IMR-90 (cell line): ENCODE data around the gene ADAMTS6. TPM values are rescaled to one million over a fixed set of nuclear protein-coding genes. Genes with fewer than 3 reads are reported as not detected.

Experiments
- ATAC-seq: fragments of 200-7000 bp; cut with Tn5 transposase; 2 replicates; pipeline ENCODE4 v1.9.1; 2020; ENCODE audit warnings: low read depth, mild to moderate bottlenecking, moderate library complexity
- BruUV-seq: library from RNA; stranded (reverse); fragments of 400-500 nt; replicated peaks from 2 replicates; lab custom pipeline; 2021; lab: Mats Ljungman, UMichigan
- CTCF ChIA-PET: fragments of 300-600 bp; formaldehyde crosslinking; extraction: SDS; loops from one replicate; lab custom pipeline; 2021; ENCODE audit warnings: antibody characterized with exemption; lab: Yijun Ruan, JAX
- POLR2A ChIA-PET: fragments of 300-600 bp; sonication (Branson Sonifier 250); formaldehyde crosslinking; loops from one replicate; lab custom pipeline; 2022; ENCODE audit warnings: antibody characterized with exemption; ENCODE audit not compliant: unreplicated experiment; lab: Charles Lee
- DNase-seq: peaks from one replicate; pipeline ENCODE4 v3.0.0; 2013
- H2AFZ ChIP-seq: replicated peaks from 2 replicates; pipeline ENCODE3; 2013; ENCODE audit warnings: low read length, mild to moderate bottlenecking; ENCODE audit not compliant: poor library complexity
- H2AK5ac ChIP-seq: 2 replicates; pipeline ENCODE4 v1.6.1; 2013; ENCODE audit warnings: low read depth, low read length, inconsistent platforms
- H2AK9ac ChIP-seq: replicated peaks from 2 replicates; pipeline ENCODE3; 2013; ENCODE audit warnings: mild to moderate bottlenecking, low read depth, low read length, moderate library complexity; ENCODE audit not compliant: poor library complexity
- H2BK120ac ChIP-seq: 2 replicates; pipeline ENCODE4 v1.6.1; 2013; ENCODE audit warnings: low read depth, low read length, inconsistent platforms
- H2BK15ac ChIP-seq: 3 replicates; pipeline ENCODE4 v1.6.1; 2013; ENCODE audit warnings: low read depth, low read length, inconsistent platforms
- H2BK20ac ChIP-seq: 2 replicates; pipeline ENCODE4 v1.6.1; 2013; ENCODE audit warnings: low read depth, mild to moderate bottlenecking, inconsistent platforms, low read length, moderate library complexity
- H2BK5ac ChIP-seq: 2 replicates; pipeline ENCODE4 v1.6.1; 2013; ENCODE audit warnings: mild to moderate bottlenecking, low read depth, low read length, inconsistent platforms; ENCODE audit not compliant: poor library complexity, severe bottlenecking
- H3K14ac ChIP-seq: replicated peaks from 2 replicates; pipeline ENCODE4 v1.6.1; 2013; ENCODE audit warnings: low read depth, low read length, inconsistent platforms
- H3K18ac ChIP-seq: 2 replicates; pipeline ENCODE4 v1.6.1; 2013; ENCODE audit warnings: low read depth, low read length, control low read depth
- H3K23ac ChIP-seq: 2 replicates; pipeline ENCODE4 v1.6.1; 2013; ENCODE audit warnings: low read depth, low read length, inconsistent platforms
- H3K27ac ChIP-seq: 2 replicates; pipeline ENCODE4 v1.5.1; 2013; ENCODE audit warnings: mild to moderate bottlenecking, control low read depth, low read length; ENCODE audit not compliant: insufficient read depth
- H3K27me3 ChIP-seq: 2 replicates; pipeline ENCODE4 v1.6.1; 2013; ENCODE audit warnings: low read length; ENCODE audit not compliant: control insufficient read depth, insufficient read depth
- H3K36me3 ChIP-seq: 2 replicates; pipeline ENCODE4 v1.6.1; 2013; ENCODE audit warnings: low read length, mixed read lengths; ENCODE audit not compliant: control insufficient read depth, insufficient read depth
- H3K4ac ChIP-seq: 2 replicates; pipeline ENCODE4 v1.6.1; 2013; ENCODE audit warnings: low read depth, low read length, inconsistent platforms
- H3K4me1 ChIP-seq: 2 replicates; pipeline ENCODE4 v1.6.1; 2013; ENCODE audit warnings: low read length, mixed read lengths; ENCODE audit not compliant: control insufficient read depth, insufficient read depth
- H3K4me2 ChIP-seq: 2 replicates; pipeline ENCODE4 v1.6.1; 2013; ENCODE audit warnings: low read depth, mild to moderate bottlenecking, control low read depth, low read length, moderate library complexity
- H3K4me3 ChIP-seq: 2 replicates; pipeline ENCODE4 v1.5.1; 2013; ENCODE audit warnings: low read depth, mild to moderate bottlenecking, control low read depth, low read length, moderate library complexity; ENCODE audit not compliant: insufficient read depth
- H3K56ac ChIP-seq: 2 replicates; pipeline ENCODE4 v1.6.1; 2013; ENCODE audit warnings: low read length, inconsistent platforms; ENCODE audit not compliant: insufficient read depth; ENCODE audit errors: extremely low read depth
- H3K79me1 ChIP-seq, 2 experiments: 2 replicates each; pipeline ENCODE4 v1.6.1; 2013; ENCODE audit warnings: low read length in 2 of 2, inconsistent platforms in 1 of 2, low read depth in 1 of 2
- H3K9ac ChIP-seq: 2 replicates; pipeline ENCODE4 v1.6.1; 2013; ENCODE audit warnings: low read depth, low read length, control low read depth
- H3K9me1 ChIP-seq: 2 replicates; pipeline ENCODE4 v1.6.1; 2013; ENCODE audit warnings: low read length, inconsistent platforms; ENCODE audit not compliant: insufficient read depth
- H3K9me3 ChIP-seq: 2 replicates; pipeline ENCODE4 v1.6.1; 2013; ENCODE audit warnings: low read length; ENCODE audit not compliant: control insufficient read depth, insufficient read depth
- H4K20me1 ChIP-seq: 2 replicates; pipeline ENCODE4 v1.6.1; 2013; ENCODE audit warnings: low read length, inconsistent platforms; ENCODE audit not compliant: insufficient read depth
- H4K5ac ChIP-seq: 2 replicates; pipeline ENCODE4 v1.6.1; 2013; ENCODE audit warnings: mild to moderate bottlenecking, low read depth, low read length, control low read depth
- H4K8ac ChIP-seq, 2 experiments: 2 replicates each; pipeline ENCODE4 v1.6.1; 2013; ENCODE audit warnings: low read depth in 2 of 2, low read length in 2 of 2, control low read depth in 1 of 2, inconsistent platforms in 1 of 2
- H4K91ac ChIP-seq: 2 replicates; pipeline ENCODE4 v1.6.1; 2013; ENCODE audit warnings: low read depth, low read length, inconsistent platforms; ENCODE audit not compliant: insufficient read depth
- CHD1 ChIP-seq: IDR thresholded peaks from 2 replicates; pipeline ENCODE4 v1.6.1; 2012; ENCODE audit warnings: low read depth, low read length, improper control_type of control experiment
- MAFK ChIP-seq: IDR thresholded peaks from 2 replicates; pipeline ENCODE4 v1.6.1; 2012; ENCODE audit warnings: low read depth, low read length, improper control_type of control experiment
- RAD21 ChIP-seq: IDR thresholded peaks from 2 replicates; pipeline ENCODE4 v1.6.1; 2012; ENCODE audit warnings: low read length, improper control_type of control experiment
- RCOR1 ChIP-seq: IDR thresholded peaks from 2 replicates; pipeline ENCODE4 v1.6.1; 2012; ENCODE audit warnings: mild to moderate bottlenecking, low read length, improper control_type of control experiment; ENCODE audit not compliant: insufficient replicate concordance
- RFX5 ChIP-seq: IDR thresholded peaks from 2 replicates; pipeline ENCODE4 v1.8.0; 2012; ENCODE audit warnings: low read depth, mild to moderate bottlenecking, low read length, moderate library complexity
- WGBS, 2 experiments: methylation state at CpG; one replicate each; pipeline versions ENCODE4 v1.1.5 to v1.1.7; 2013; ENCODE audit warnings: missing lambda C conversion rate in 2 of 2; ENCODE audit not compliant: insufficient read length in 1 of 2; ENCODE audit errors: extremely low coverage in 2 of 2; 5-methylcytosine and 5-hydroxymethylcytosine counted together
- dilution Hi-C: fragments of 300-500 bp; cut with HindIII; formaldehyde crosslinking; loops from one replicate; pipeline ENCODE4 v1.14.3; 2018; ENCODE audit warnings: low sequenced_read_pairs; ENCODE audit not compliant: unreplicated experiment
- in situ Hi-C: fragments of 300-500 bp; cut with MboI; formaldehyde crosslinking; loops from 3 replicates; pipeline ENCODE4 v1.14.3; 2019; ENCODE audit warnings: low sequenced_read_pairs, inconsistent platforms, mixed read lengths
- intact Hi-C: fragments of 100-400 bp; cut with micrococcal nuclease; formaldehyde crosslinking; loops from 2 replicates; pipeline ENCODE4 v1.10.0; 2022
- polyA plus RNA-seq, 3 experiments: library from polyadenylated mRNA; depleted of rRNA; stranded (reverse); fragments of >200 nt; gene quantifications; 2 replicates each; pipeline ENCODE4 v1.2.3, GENCODE V29; 2012; ENCODE audit warnings: low replicate concordance in 1 of 3
- total RNA-seq: library from RNA; depleted of rRNA; stranded (reverse); fragments of >200 nt; gene quantifications from 2 replicates; pipeline ENCODE4 v1.2.3, GENCODE V29; 2012
- TF ChIP-seq, protein P1 (sequence below): conservative IDR thresholded peaks from 2 replicates; pipeline ENCODE4 v1.5.1; 2012; ENCODE audit warnings: mild to moderate bottlenecking, low read depth, low read length, improper control_type of control experiment
- TF ChIP-seq, protein P2 (sequence below): fragments of 150-350 bp; IDR thresholded peaks from 2 replicates; pipeline ENCODE4 v1.6.1; 2017; ENCODE audit warnings: mild to moderate bottlenecking, antibody characterized with exemption, low read length, low read depth

Gene ADAMTS6
- total and polyA plus RNA-seq, 2 of the 4 experiments (the other 2 are of a cell fraction) = 23.9 to 173 TPM

DNA sequence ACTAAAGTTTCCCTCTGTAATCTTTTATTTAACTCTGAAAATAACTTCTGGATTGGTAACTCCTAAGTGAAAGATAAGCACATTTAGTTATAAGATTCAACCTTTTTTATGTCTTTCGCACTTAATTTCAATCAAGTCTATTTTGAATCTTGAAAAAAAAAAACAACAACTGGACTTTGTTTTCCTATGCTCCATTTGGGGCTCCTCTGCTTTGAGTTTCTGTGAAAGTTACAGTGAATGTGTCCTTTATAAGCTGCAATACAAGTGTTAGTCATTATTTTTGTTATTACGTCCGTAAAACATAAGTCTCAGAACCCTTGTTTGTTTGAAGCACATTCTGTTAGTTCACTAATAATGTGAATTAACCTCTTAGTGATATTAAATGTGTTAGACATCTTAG is 276.8 kb downstream of the ADAMTS6 start:
- Histone ChIP-seq H3K18ac (peak overlapping the region; percentile 87; the same call in 1 of the 2 replicates), H2AFZ (no peak overlapping the region), H2BK15ac (0 out of 3 replicates have a peak overlapping the region, but pooled peaks have one; percentile 12), H4K5ac (peak overlapping the region; percentile 82; the same call in 1 of the 2 replicates), H3K23ac (peak overlapping the region; percentile 22; the same call in 1 of the 2 replicates), H3K9me3 (peaks cover 2% of the 10 kb centered on the region; the same call in 1 of the 2 replicates), H2BK5ac (peak overlapping the region; percentile 100), H3K4me3 (no peak overlapping the region), H4K20me1 (no peaks in the 10 kb centered on the region), H3K4me2 (no peak overlapping the region), H2AK5ac (no peak overlapping the region), H3K79me1 (peaks cover 17 to 32% of the 10 kb centered on the region in 2 experiments), H4K91ac (peak overlapping the region; percentile 3; the same call in 1 of the 2 replicates), H2BK20ac (peak overlapping the region; percentile 77), H3K56ac (peak overlapping the region; percentile 58; the same call in 1 of the 2 replicates), H3K27me3 (no peaks in the 10 kb centered on the region), H3K4me1 (peaks cover 12% of the 10 kb centered on the region), H3K27ac (peak overlapping the region; percentile 93; the same call in 1 of the 2 replicates), H3K9me1 (peaks cover 2% of the 10 kb centered on the region; the same call in 1 of the 2 replicates), H3K4ac (peak overlapping the region; percentile 50; the same call in 1 of the 2 replicates), H2BK120ac (peak overlapping the region; percentile 86), H3K36me3 (0 out of 2 replicates have a peak, but pooled peaks cover 2% of the 10 kb centered on the region), H3K9ac (peak overlapping the region; percentile 53; the same call in 1 of the 2 replicates), H2AK9ac (no peak overlapping the region), H4K8ac (peak overlapping the region; percentile 17 to 97; a peak in 3 of 4 replicates), H3K14ac (peak overlapping the region; percentile 68; the same call in 1 of the 2 replicates)
- no TSS peak for BruUV-seq
- dilution Hi-C loops (no loop called here), in situ Hi-C loops (no loop called here), intact Hi-C loops (loop anchor here (5.0 kb wide), 2 partner anchors 168 to 248 kb away; no protein-coding TSS in a partner anchor)
- TF ChIP-seq RAD21 (no peak), CHD1 (no peak), RFX5 (no peak), MAFK (no peak), RCOR1 (no peak)
- TF ChIP-seq, protein P1, sequence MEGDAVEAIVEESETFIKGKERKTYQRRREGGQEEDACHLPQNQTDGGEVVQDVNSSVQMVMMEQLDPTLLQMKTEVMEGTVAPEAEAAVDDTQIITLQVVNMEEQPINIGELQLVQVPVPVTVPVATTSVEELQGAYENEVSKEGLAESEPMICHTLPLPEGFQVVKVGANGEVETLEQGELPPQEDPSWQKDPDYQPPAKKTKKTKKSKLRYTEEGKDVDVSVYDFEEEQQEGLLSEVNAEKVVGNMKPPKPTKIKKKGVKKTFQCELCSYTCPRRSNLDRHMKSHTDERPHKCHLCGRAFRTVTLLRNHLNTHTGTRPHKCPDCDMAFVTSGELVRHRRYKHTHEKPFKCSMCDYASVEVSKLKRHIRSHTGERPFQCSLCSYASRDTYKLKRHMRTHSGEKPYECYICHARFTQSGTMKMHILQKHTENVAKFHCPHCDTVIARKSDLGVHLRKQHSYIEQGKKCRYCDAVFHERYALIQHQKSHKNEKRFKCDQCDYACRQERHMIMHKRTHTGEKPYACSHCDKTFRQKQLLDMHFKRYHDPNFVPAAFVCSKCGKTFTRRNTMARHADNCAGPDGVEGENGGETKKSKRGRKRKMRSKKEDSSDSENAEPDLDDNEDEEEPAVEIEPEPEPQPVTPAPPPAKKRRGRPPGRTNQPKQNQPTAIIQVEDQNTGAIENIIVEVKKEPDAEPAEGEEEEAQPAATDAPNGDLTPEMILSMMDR = no peak
- TF ChIP-seq, protein P2, sequence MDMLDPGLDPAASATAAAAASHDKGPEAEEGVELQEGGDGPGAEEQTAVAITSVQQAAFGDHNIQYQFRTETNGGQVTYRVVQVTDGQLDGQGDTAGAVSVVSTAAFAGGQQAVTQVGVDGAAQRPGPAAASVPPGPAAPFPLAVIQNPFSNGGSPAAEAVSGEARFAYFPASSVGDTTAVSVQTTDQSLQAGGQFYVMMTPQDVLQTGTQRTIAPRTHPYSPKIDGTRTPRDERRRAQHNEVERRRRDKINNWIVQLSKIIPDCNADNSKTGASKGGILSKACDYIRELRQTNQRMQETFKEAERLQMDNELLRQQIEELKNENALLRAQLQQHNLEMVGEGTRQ = no peak
- peak; percentile 31 for DNase-seq
- ATAC-seq = no peak
- POLR2A ChIA-PET = no interaction called here
- WGBS, 2 experiments = no CpG with 5 or more reads among the region's 3 CpGs
- CTCF ChIA-PET = no interaction called here
